H9 (cell line): ENCODE measurements around the gene ROBO2. TPM values are rescaled to one million over a fixed set of nuclear protein-coding genes. Genes with fewer than 3 reads are reported as not detected.
A peak's percentile ranks its signal among the peaks of the same experiment; 100 is the strongest.

ENCODE experiments used
- DNase-seq: peaks from one replicate; pipeline ENCODE4 v3.0.0-alpha.2; 2017
- H2AFZ ChIP-seq: one replicate; pipeline ENCODE4 v1.6.1; 2013; ENCODE audit warnings: mild to moderate bottlenecking, low read length, control low read depth, moderate library complexity
- H2AK5ac ChIP-seq: 2 replicates; pipeline ENCODE4 v1.6.1; 2013; ENCODE audit warnings: low read length, control low read depth, mixed read lengths; ENCODE audit not compliant: insufficient read length
- H2BK120ac ChIP-seq: one replicate; pipeline ENCODE4 v1.6.1; 2013; ENCODE audit warnings: low read depth, mild to moderate bottlenecking, low read length, control low read depth, inconsistent platforms; ENCODE audit not compliant: poor library complexity, severe bottlenecking
- H2BK12ac ChIP-seq: 2 replicates; pipeline ENCODE4 v1.6.1; 2013; ENCODE audit warnings: low read length, control low read depth, mixed read lengths, low read depth; ENCODE audit not compliant: insufficient read length
- H2BK15ac ChIP-seq: 2 replicates; pipeline ENCODE4 v1.6.1; 2013; ENCODE audit warnings: low read depth, low read length, control low read depth
- H2BK20ac ChIP-seq: one replicate; pipeline ENCODE4 v1.6.1; 2013; ENCODE audit warnings: low read depth, mild to moderate bottlenecking, low read length, control low read depth, inconsistent platforms; ENCODE audit not compliant: poor library complexity, severe bottlenecking
- H2BK5ac ChIP-seq: 2 replicates; pipeline ENCODE4 v1.6.1; 2013; ENCODE audit warnings: low read length, control low read depth, mixed read lengths; ENCODE audit not compliant: insufficient read length
- H3K14ac ChIP-seq: 2 replicates; pipeline ENCODE4 v1.6.1; 2013; ENCODE audit warnings: low read length, control low read depth; ENCODE audit not compliant: insufficient read depth
- H3K18ac ChIP-seq: 2 replicates; pipeline ENCODE4 v1.6.1; 2013; ENCODE audit warnings: low read depth, mild to moderate bottlenecking, mixed read lengths, low read length, control low read depth; ENCODE audit not compliant: insufficient read length
- H3K23ac ChIP-seq: 2 replicates; pipeline ENCODE4 v1.6.1; 2013; ENCODE audit warnings: low read length, control low read depth, mixed read lengths, low read depth; ENCODE audit not compliant: insufficient read length
- H3K23me2 ChIP-seq: 2 replicates; pipeline ENCODE4 v1.6.1; 2013; ENCODE audit warnings: low read depth, mild to moderate bottlenecking, mixed read lengths, low read length, control low read depth; ENCODE audit not compliant: insufficient read length, poor library complexity, severe bottlenecking
- H3K27ac ChIP-seq: 2 replicates; pipeline ENCODE4 v1.5.1; 2013; ENCODE audit warnings: low read length, control low read depth, mixed read lengths, low read depth; ENCODE audit not compliant: insufficient read length
- H3K27me3 ChIP-seq: 2 replicates; pipeline ENCODE4 v1.6.1; 2013; ENCODE audit warnings: low read length, control low read depth, inconsistent platforms; ENCODE audit not compliant: insufficient read depth
- H3K4ac ChIP-seq: 2 replicates; pipeline ENCODE4 v1.6.1; 2013; ENCODE audit warnings: low read depth, mild to moderate bottlenecking, control low read depth, inconsistent platforms, low read length, moderate library complexity
- H3K4me1 ChIP-seq: 2 replicates; pipeline ENCODE4 v1.6.1; 2013; ENCODE audit warnings: low read length, control low read depth, inconsistent platforms; ENCODE audit not compliant: insufficient read depth
- H3K4me2 ChIP-seq: 2 replicates; pipeline ENCODE4 v1.6.1; 2013; ENCODE audit warnings: low read length, control low read depth, mixed read lengths; ENCODE audit not compliant: insufficient read length, insufficient read depth
- H3K56ac ChIP-seq: 2 replicates; pipeline ENCODE4 v1.6.1; 2013; ENCODE audit warnings: low read depth, mild to moderate bottlenecking, mixed read lengths, low read length, control low read depth; ENCODE audit not compliant: insufficient read length
- H3K79me1 ChIP-seq: 2 replicates; pipeline ENCODE4 v1.6.1; 2013; ENCODE audit warnings: low read depth, mild to moderate bottlenecking, moderate library complexity, low read length, control low read depth, inconsistent platforms; ENCODE audit not compliant: insufficient read depth, poor library complexity, severe bottlenecking
- H3K79me2 ChIP-seq: 2 replicates; pipeline ENCODE4 v1.6.1; 2013; ENCODE audit warnings: low read length, control low read depth, inconsistent platforms; ENCODE audit not compliant: insufficient read depth
- H3K9ac ChIP-seq: 2 replicates; pipeline ENCODE4 v1.6.1; 2013; ENCODE audit warnings: low read length, control low read depth, mixed read lengths; ENCODE audit not compliant: insufficient read length; ENCODE audit errors: extremely low read depth
- H3K9me3 ChIP-seq: one replicate; pipeline ENCODE4 v1.6.1; 2013; ENCODE audit warnings: low read depth, low read length, inconsistent platforms; ENCODE audit not compliant: control insufficient read depth
- H3T11ph ChIP-seq: one replicate; pipeline ENCODE4 v1.6.1; 2013; ENCODE audit warnings: mild to moderate bottlenecking, low read length, control low read depth, inconsistent platforms
- H4K20me1 ChIP-seq: one replicate; pipeline ENCODE4 v1.6.1; 2013; ENCODE audit not compliant: control insufficient read depth, insufficient read length, insufficient read depth
- H4K5ac ChIP-seq: 2 replicates; pipeline ENCODE4 v1.6.1; 2013; ENCODE audit warnings: low read depth, mild to moderate bottlenecking, mixed read lengths, low read length, control low read depth; ENCODE audit not compliant: insufficient read length
- H4K8ac ChIP-seq: replicated peaks from 2 replicates; pipeline ENCODE4 v1.6.1; 2013; ENCODE audit warnings: low read length, control low read depth, mixed read lengths, low read depth; ENCODE audit not compliant: insufficient read length
- H4K91ac ChIP-seq: 2 replicates; pipeline ENCODE4 v1.6.1; 2013; ENCODE audit warnings: low read depth, mild to moderate bottlenecking, moderate library complexity, mixed read lengths, low read length, control low read depth; ENCODE audit not compliant: insufficient read length
- H3K27ac Mint-ChIP-seq, 3 experiments: 2 replicates in 2 of 3; 3 replicates in 1 of 3; pipeline ENCODE4 v1.8.0; 2020 to 2021; ENCODE audit warnings: mixed read lengths in 3 of 3, mild to moderate bottlenecking in 1 of 3, moderate library complexity in 1 of 3
- H3K27me3 Mint-ChIP-seq: 2 replicates; pipeline ENCODE4 v1.8.0; 2021; ENCODE audit warnings: low read depth, mild to moderate bottlenecking, moderate library complexity, mixed read lengths
- H3K36me3 Mint-ChIP-seq, 3 experiments: 2 replicates in 2 of 3; 3 replicates in 1 of 3; pipeline ENCODE4 v1.8.0; 2020 to 2021; ENCODE audit warnings: low read depth in 3 of 3, mixed read lengths in 3 of 3; ENCODE audit not compliant: insufficient read depth in 1 of 3
- H3K4me1 Mint-ChIP-seq, 2 experiments: 2 replicates each; pipeline ENCODE4 v1.8.0; 2020; ENCODE audit warnings: mixed read lengths in 2 of 2
- H3K4me3 Mint-ChIP-seq, 2 experiments: 2 replicates in 1 of 2; 3 replicates in 1 of 2; pipeline ENCODE4 v1.8.0; 2020 to 2021; ENCODE audit warnings: mild to moderate bottlenecking in 2 of 2, mixed read lengths in 2 of 2, moderate library complexity in 1 of 2
- H3K9me3 Mint-ChIP-seq, 2 experiments: 2 replicates in 1 of 2; 3 replicates in 1 of 2; pipeline ENCODE4 v1.8.0; 2020; ENCODE audit warnings: mild to moderate bottlenecking in 2 of 2, mixed read lengths in 2 of 2, moderate library complexity in 1 of 2
- CTCF ChIP-seq: fragments of 200-600 bp; sonication (generic); conservative IDR thresholded peaks from 3 replicates; pipeline ENCODE4 v1.8.0; 2021; ENCODE audit warnings: antibody characterized with exemption, mild to moderate bottlenecking
- WGBS: extraction: QIAGEN DNeasy Blood & Tissue Kit; methylation state at CpG from one replicate; pipeline ENCODE4 v1.1.7; 2013; ENCODE audit warnings: missing lambda C conversion rate, low lambda C conversion rate, mixed read lengths; ENCODE audit not compliant: insufficient read length; ENCODE audit errors: extremely low coverage; 5-methylcytosine and 5-hydroxymethylcytosine counted together
- total RNA-seq: library from RNA; stranded (reverse); gene quantifications from 2 replicates; pipeline ENCODE4 v1.2.1, GENCODE V29; 2021

Gene ROBO2
- total RNA-seq, 1 experiment from 2014 or later = 2.3 TPM

- H3K56ac ChIP-seq = no peak overlapping the region
- H3K27ac ChIP-seq = no peak overlapping the region
- peaks cover 2 to 3% of the 10 kb centered on the region in 2 experiments; a peak in 2 of 4 replicates for H3K4me1 Mint-ChIP-seq
- H2BK20ac ChIP-seq = no peak overlapping the region
- H4K20me1 ChIP-seq = no peaks in the 10 kb centered on the region
- no peaks in the 10 kb centered on the region for H3K27me3 ChIP-seq
- no peak overlapping the region for H2BK15ac ChIP-seq
- no CpG with 5 or more reads among the region's 8 CpGs for whole genome bisulfite sequencing
- no peak overlapping the region for H2BK120ac ChIP-seq
- H3K79me1 ChIP-seq = no peaks in the 10 kb centered on the region
- no peak overlapping the region for H4K8ac ChIP-seq
- no peak overlapping the region for H4K5ac ChIP-seq
- no peaks in the 10 kb centered on the region for H3K27me3 Mint-ChIP-seq
- no peak overlapping the region for H3K9ac ChIP-seq
- H3K18ac ChIP-seq = no peak overlapping the region
- no peak overlapping the region for H3T11ph ChIP-seq
- no peak overlapping the region for H3K23ac ChIP-seq
- H4K91ac ChIP-seq = no peak overlapping the region
- H3K4me3 Mint-ChIP-seq = no peak overlapping the region
- no peak overlapping the region for H2AK5ac ChIP-seq
- H3K27ac Mint-ChIP-seq = peak overlapping the region in 1 of 3 experiments; percentile 52; a peak in 1 of 7 replicates
- H2AFZ ChIP-seq = no peak overlapping the region
- no peak overlapping the region for H3K14ac ChIP-seq
- peaks cover 2 to 5% of the 10 kb centered on the region in 2 experiments; a peak in 3 of 5 replicates for H3K9me3 Mint-ChIP-seq
- no peaks in the 10 kb centered on the region for H3K79me2 ChIP-seq
- no peak overlapping the region for H3K4ac ChIP-seq
- peaks cover 2% of the 10 kb centered on the region; the same call in 1 of the 2 replicates for H3K4me1 ChIP-seq
- no peaks in the 10 kb centered on the region for H3K9me3 ChIP-seq
- no peaks in the 10 kb centered on the region for H3K23me2 ChIP-seq
- TF ChIP-seq CTCF = no peak
- no peak for DNase-seq
- H2BK12ac ChIP-seq = no peak overlapping the region
- H2BK5ac ChIP-seq = no peak overlapping the region
- H3K4me2 ChIP-seq = no peak overlapping the region
- peaks cover 3 to 7% (median 3%) of the 10 kb centered on the region in 3 experiments; a peak in 6 of 7 replicates for H3K36me3 Mint-ChIP-seq
These were observed 428.1 kb downstream of the ROBO2 start for GRCh38 chr3:77467702-77468625.
